Keratinocyte (primary cell): ENCODE data around the gene GIPR.

Experiments used
- EZH2 ChIP-seq: IDR thresholded peaks from one replicate; pipeline ENCODE4 v1.6.1; 2012; ENCODE audit warnings: inconsistent platforms, mild to moderate bottlenecking, low read length, moderate library complexity
- TF ChIP-seq, protein P1 (sequence below), 3 experiments: IDR thresholded peaks in 1 of 3; conservative IDR thresholded peaks in 1 of 3; optimal IDR thresholded peaks in 1 of 3; 2 replicates in 2 of 3; 3 replicates in 1 of 3; pipeline versions ENCODE3 to v1.5.1; 2011; ENCODE audit warnings: low read length in 3 of 3, mild to moderate bottlenecking in 3 of 3, moderate library complexity in 2 of 3, control low read depth in 1 of 3, inconsistent platforms in 1 of 3; ENCODE audit not compliant: insufficient read depth in 2 of 3; ENCODE audit errors: extremely low read depth in 1 of 3

DNA sequence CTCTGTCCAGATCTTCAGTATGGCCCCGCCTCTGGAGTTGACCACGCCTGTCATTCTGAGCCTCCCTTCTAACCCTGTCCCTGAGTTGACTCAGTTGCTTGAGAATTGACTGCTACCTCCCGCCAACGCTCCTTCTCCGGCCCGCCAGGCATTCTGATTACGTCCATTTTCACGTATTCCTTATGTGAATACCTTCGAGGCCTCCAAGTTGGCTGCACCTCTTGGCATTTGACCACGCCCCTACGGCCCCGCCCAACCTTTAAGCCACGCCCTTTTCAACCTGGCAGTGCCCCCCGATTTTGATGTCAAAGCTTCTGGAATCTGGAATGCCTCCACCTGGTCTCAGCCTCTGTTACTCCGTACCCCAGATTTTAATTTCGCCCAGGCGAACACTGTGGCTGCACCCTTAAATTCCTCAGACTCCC, 27.2 kb upstream of the GIPR start:
- no peak for TF ChIP-seq EZH2
- TF ChIP-seq, protein P1, sequence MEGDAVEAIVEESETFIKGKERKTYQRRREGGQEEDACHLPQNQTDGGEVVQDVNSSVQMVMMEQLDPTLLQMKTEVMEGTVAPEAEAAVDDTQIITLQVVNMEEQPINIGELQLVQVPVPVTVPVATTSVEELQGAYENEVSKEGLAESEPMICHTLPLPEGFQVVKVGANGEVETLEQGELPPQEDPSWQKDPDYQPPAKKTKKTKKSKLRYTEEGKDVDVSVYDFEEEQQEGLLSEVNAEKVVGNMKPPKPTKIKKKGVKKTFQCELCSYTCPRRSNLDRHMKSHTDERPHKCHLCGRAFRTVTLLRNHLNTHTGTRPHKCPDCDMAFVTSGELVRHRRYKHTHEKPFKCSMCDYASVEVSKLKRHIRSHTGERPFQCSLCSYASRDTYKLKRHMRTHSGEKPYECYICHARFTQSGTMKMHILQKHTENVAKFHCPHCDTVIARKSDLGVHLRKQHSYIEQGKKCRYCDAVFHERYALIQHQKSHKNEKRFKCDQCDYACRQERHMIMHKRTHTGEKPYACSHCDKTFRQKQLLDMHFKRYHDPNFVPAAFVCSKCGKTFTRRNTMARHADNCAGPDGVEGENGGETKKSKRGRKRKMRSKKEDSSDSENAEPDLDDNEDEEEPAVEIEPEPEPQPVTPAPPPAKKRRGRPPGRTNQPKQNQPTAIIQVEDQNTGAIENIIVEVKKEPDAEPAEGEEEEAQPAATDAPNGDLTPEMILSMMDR (optimal IDR thresholded peaks at IDR 0.05 in 1 of 3, IDR thresholded peaks at IDR 0.05 in 1 of 3, conservative IDR thresholded peaks at IDR 0.05 in 1 of 3; ENCODE audit: extremely low read depth in 1 of 3, insufficient read depth in 2 of 3, low read length in 3 of 3): no peak
